ENCODE data around the gene TEAD1. TPM values are rescaled to one million over a fixed set of nuclear protein-coding genes. Genes with fewer than 3 reads are reported as not detected.

Gene TEAD1
- total RNA-seq, 4 donors from 2014 or later: 46.4 to 214 (median 61.2) TPM

DNA sequence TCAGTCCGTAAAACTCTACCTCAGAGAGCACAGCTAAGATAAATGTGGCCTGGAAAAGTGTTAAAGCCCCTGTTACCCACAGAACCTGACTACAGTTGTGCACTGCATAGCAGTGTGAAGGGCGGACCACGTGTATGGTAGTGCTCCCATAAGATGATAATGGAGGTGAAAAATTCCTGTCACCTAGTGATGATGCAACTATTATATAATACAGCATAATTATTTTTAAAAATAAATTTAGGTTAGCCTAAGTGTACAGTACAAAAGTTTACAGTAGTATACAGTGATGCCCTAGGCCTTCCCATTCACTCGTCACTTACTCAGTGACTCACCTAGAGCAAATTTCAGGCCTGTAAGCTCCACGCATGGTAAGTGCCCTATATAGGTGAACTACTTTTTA is 258.3 kb downstream of the TEAD1 start:
- no peaks in the 10 kb centered on the region for H3K9me3 ChIP-seq
- intact Hi-C loops (cut with DNase I; ENCODE audit: low total_unique reads) (no loop called here), in situ Hi-C loops (cut with MboI; ENCODE audit: low pct_ligation_motif_present in 1 of 4, low pct_unique_long_range_greater_than_20kb in 1 of 4, low sequenced_read_pairs in 3 of 4) (no loop called here)
- no peak overlapping the region for H3K4me3 ChIP-seq
- no peaks in the 10 kb centered on the region for H3K27me3 ChIP-seq
- peaks cover 0 to 17% (median 0%) of the 10 kb centered on the region in 4 donors for H3K36me3 ChIP-seq
- no peak overlapping the region for H3K27ac ChIP-seq
- 80 to 94% methylated on average over 5 of the region's 5 CpGs for WGBS, 2 donors (ENCODE audit: low coverage in 1 of 2)
- DNase-seq: no peak
- no peaks in the 10 kb centered on the region for H3K4me1 ChIP-seq
- TF ChIP-seq, protein P1, sequence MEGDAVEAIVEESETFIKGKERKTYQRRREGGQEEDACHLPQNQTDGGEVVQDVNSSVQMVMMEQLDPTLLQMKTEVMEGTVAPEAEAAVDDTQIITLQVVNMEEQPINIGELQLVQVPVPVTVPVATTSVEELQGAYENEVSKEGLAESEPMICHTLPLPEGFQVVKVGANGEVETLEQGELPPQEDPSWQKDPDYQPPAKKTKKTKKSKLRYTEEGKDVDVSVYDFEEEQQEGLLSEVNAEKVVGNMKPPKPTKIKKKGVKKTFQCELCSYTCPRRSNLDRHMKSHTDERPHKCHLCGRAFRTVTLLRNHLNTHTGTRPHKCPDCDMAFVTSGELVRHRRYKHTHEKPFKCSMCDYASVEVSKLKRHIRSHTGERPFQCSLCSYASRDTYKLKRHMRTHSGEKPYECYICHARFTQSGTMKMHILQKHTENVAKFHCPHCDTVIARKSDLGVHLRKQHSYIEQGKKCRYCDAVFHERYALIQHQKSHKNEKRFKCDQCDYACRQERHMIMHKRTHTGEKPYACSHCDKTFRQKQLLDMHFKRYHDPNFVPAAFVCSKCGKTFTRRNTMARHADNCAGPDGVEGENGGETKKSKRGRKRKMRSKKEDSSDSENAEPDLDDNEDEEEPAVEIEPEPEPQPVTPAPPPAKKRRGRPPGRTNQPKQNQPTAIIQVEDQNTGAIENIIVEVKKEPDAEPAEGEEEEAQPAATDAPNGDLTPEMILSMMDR (IDR thresholded peaks at IDR 0.05): no peak
- TF ChIP-seq EP300 (IDR thresholded peaks at IDR 0.05; ENCODE audit: low read depth) (no peak), POLR2AphosphoS5 (IDR thresholded peaks at IDR 0.05) (no peak), POLR2A (IDR thresholded peaks at IDR 0.05) (no peak)

DNA sequence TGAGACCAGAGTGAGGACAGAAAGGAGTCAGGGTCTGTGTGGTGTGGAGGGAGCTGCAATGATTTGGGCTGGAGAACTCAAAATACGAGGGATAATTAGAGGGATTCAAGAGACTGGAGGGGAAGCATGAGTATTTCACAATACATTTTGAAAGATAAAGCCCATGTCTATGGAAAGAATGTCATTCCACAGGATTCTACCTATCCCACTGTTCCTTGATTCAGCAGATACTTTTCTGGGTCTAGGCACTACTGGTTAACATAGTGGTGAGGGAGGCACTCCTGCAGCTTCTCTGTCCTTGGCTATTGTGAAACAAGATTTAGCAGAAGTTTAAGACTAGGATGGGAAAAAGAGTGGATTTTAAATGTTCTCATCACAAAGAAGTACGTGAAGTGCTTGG is 262.0 kb downstream of the TEAD1 start:
- intact Hi-C loops (cut with DNase I; ENCODE audit: low total_unique reads): no loop called here
- H3K4me1 ChIP-seq: no peaks in the 10 kb centered on the region
- no peak for DNase-seq
- no peaks in the 10 kb centered on the region for H3K9me3 ChIP-seq
- in situ Hi-C loops (cut with MboI; ENCODE audit: low pct_ligation_motif_present in 1 of 4, low pct_unique_long_range_greater_than_20kb in 1 of 4, low sequenced_read_pairs in 3 of 4): no loop called here
- no peak for TF ChIP-seq POLR2AphosphoS5 (IDR thresholded peaks at IDR 0.05)
- no peak for TF ChIP-seq POLR2A (IDR thresholded peaks at IDR 0.05)
- TF ChIP-seq, protein P1 (IDR thresholded peaks at IDR 0.05): no peak
- no peak for TF ChIP-seq EP300 (IDR thresholded peaks at IDR 0.05; ENCODE audit: low read depth)
- WGBS, 2 donors (ENCODE audit: low coverage in 1 of 2): 42 to 83% methylated on average over 2 of the region's 2 CpGs
- H3K36me3 ChIP-seq: peaks cover 0 to 18% (median 0%) of the 10 kb centered on the region in 4 donors
- no peak overlapping the region for H3K4me3 ChIP-seq
- H3K27me3 ChIP-seq: no peaks in the 10 kb centered on the region
- no peak overlapping the region for H3K27ac ChIP-seq

DNA sequence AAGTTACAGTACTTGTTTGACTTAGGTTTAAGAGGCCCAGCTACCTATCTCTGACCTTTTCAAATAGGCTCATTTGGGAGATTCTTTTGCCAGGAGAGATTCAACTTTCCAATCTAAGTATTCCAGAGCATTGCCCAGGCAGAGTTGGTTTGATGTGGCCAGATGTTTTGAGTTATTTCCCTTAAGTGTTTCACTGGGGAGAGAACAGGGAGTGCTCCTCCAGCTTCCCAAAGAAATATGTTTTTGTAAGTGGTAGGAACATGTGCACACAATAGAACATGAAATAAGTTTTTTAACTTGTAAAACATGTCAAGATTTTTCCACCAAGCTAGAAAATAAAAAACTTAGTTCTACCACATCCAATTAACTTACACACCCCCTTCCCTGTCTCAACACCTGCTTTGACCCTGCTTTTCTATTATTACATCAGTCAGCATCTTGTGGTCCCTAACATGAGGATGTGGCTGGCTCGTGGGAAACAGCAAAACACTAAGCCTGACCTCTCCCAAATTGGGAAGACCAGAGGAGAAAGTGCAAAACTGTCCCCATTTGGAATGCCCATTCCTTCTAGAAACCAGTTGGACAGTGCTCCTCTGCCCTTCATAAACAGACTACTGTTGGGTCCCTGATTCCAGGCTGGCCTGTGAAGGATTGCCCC is 264.5 kb downstream of the TEAD1 start:
- 91% methylated on average over 1 of the region's 1 CpG; no CpG with 5 or more reads in 1 of the 2 donors for WGBS, 2 donors (ENCODE audit: low coverage in 1 of 2)
- DNase-seq: no peak
- no peaks in the 10 kb centered on the region for H3K4me1 ChIP-seq
- peaks cover 0 to 15% (median 0%) of the 10 kb centered on the region in 4 donors for H3K36me3 ChIP-seq
- in situ Hi-C loops (cut with MboI; ENCODE audit: low pct_ligation_motif_present in 1 of 4, low pct_unique_long_range_greater_than_20kb in 1 of 4, low sequenced_read_pairs in 3 of 4) (no loop called here), intact Hi-C loops (cut with DNase I; ENCODE audit: low total_unique reads) (no loop called here)
- no peaks in the 10 kb centered on the region for H3K27me3 ChIP-seq
- H3K9me3 ChIP-seq: no peaks in the 10 kb centered on the region
- no peak overlapping the region for H3K4me3 ChIP-seq
- no peak overlapping the region for H3K27ac ChIP-seq
- TF ChIP-seq EP300 (IDR thresholded peaks at IDR 0.05; ENCODE audit: low read depth): no peak
- no peak for TF ChIP-seq POLR2A (IDR thresholded peaks at IDR 0.05)
- no peak for TF ChIP-seq POLR2AphosphoS5 (IDR thresholded peaks at IDR 0.05)
- TF ChIP-seq, protein P1 (IDR thresholded peaks at IDR 0.05): no peak

DNA sequence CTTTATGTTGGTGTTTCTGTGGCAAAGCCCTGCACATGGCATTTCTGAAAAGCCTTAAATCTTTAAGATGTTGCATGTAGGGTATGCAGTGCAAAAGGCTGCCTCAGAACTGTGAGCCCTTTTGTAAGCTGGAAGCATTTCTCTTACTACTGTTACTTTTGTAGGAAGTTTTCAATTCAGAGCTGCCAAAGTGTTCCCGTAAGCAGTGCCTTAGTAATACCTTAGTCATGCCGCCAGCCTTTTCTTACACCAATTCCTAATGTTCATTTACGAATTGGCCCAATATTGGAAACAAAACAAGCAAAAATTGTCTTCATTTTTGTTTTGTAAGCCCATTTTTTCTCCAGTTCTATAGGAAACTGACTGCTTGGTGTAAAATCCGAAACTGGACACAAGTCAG is 267.4 kb downstream of the TEAD1 start:
- Histone ChIP-seq H3K36me3 (peaks cover 0 to 15% (median 0%) of the 10 kb centered on the region in 4 donors), H3K27ac (no peak overlapping the region), H3K4me1 (no peaks in the 10 kb centered on the region), H3K4me3 (no peak overlapping the region), H3K27me3 (no peaks in the 10 kb centered on the region), H3K9me3 (no peaks in the 10 kb centered on the region)
- TF ChIP-seq POLR2A (IDR thresholded peaks at IDR 0.05) (no peak), POLR2AphosphoS5 (IDR thresholded peaks at IDR 0.05) (no peak)
- WGBS, 2 donors (ENCODE audit: low coverage in 1 of 2): 90 to 96% methylated on average over 3 to 4 of the region's 4 CpGs
- intact Hi-C loops (cut with DNase I; ENCODE audit: low total_unique reads) (no loop called here), in situ Hi-C loops (cut with MboI; ENCODE audit: low pct_ligation_motif_present in 1 of 4, low pct_unique_long_range_greater_than_20kb in 1 of 4, low sequenced_read_pairs in 3 of 4) (no loop called here)
- no peak for DNase-seq

DNA sequence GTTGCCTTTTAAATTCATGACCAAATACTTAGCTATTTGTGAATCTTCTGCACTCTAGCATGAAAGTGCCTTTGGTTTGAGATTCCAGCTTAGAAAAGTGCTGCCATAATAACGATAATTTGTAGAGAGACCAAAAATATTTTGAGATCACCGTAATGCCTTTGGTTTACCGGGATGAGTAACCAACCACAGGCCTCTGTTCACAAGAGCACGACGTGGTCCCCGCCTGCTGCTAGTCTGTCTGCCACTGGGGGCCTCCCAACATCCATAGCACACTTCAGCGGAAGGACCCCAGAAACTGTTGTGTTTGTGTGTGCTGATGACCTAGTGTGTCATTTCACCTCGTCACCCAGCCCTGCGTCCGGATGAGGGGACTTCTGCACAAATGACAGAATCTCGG is 267.9 kb downstream of the TEAD1 start:
- Histone ChIP-seq H3K27me3 (no peaks in the 10 kb centered on the region), H3K4me3 (no peak overlapping the region), H3K27ac (no peak overlapping the region), H3K9me3 (no peaks in the 10 kb centered on the region), H3K4me1 (no peaks in the 10 kb centered on the region), H3K36me3 (peaks cover 0 to 10% (median 0%) of the 10 kb centered on the region in 4 donors)
- WGBS, 2 donors (ENCODE audit: low coverage in 1 of 2): 80 to 84% methylated on average over 1 to 11 of the region's 11 CpGs
- TF ChIP-seq, protein P1 (IDR thresholded peaks at IDR 0.05): no peak
- TF ChIP-seq EP300 (IDR thresholded peaks at IDR 0.05; ENCODE audit: low read depth) (no peak), POLR2AphosphoS5 (IDR thresholded peaks at IDR 0.05) (no peak), POLR2A (IDR thresholded peaks at IDR 0.05) (no peak)
- in situ Hi-C loops (cut with MboI; ENCODE audit: low pct_ligation_motif_present in 1 of 4, low pct_unique_long_range_greater_than_20kb in 1 of 4, low sequenced_read_pairs in 3 of 4) (no loop called here), intact Hi-C loops (cut with DNase I; ENCODE audit: low total_unique reads) (no loop called here)
- no peak for DNase-seq
